Uterus (tissue), 2 donors: Measurements from ENCODE around the gene NFKB2.

Source experiments
- CTCF ChIP-seq, 4 experiments: fragments of 200-600 bp in 2 of 4; fragments of 450-650 bp in 2 of 4; sonication (generic) in 2 of 4; IDR thresholded peaks; one replicate each; pipeline ENCODE4 v1.5.1; 2016 to 2019; ENCODE audit warnings: antibody characterized with exemption in 4 of 4, mild to moderate bottlenecking in 2 of 4, moderate library complexity in 1 of 4
- POLR2A ChIP-seq, 2 donors: fragments of 450-650 bp; IDR thresholded peaks; one replicate each; pipeline ENCODE4 v1.6.1; 2016; ENCODE audit warnings: antibody characterized with exemption in 2 of 2, mild to moderate bottlenecking in 1 of 2, moderate library complexity in 1 of 2

DNA sequence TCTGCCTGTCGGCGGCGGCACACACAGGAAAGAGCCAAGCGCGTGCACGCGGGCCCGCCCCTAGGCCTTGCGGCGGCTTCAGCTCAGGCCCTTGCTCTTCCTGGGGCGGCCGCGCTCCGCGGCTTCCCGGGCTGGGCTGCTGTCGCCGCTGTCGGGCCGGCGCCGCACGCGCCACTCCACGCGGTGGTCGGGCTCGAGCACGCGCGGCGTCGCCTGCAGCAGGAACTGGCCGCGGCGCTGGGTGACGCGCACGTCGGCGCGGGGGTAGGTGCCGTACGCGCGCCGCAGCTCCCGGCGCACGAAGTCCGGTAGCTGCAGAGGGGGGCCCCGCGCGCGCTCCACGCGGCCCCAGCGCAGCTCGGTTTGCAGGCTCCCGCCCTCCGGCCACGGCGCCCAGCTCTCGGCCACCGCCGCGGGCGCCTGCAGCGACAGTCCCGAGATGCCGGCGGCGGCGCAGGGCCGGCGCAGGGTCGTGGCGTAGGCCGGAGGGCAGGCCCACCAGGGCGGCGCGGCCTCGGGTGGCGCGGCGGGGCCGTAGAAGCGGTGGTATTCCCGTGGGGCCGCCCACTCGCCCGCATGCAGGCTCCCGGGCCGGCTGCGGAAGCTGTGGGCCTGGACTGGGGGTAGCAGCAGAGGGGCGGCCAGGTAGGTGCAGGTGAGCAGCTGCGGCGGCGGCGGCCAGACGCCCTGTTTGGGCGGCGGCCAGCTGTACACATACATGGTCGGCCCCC lies 55.0 kb downstream of the NFKB2 start:
- TF ChIP-seq CTCF (IDR thresholded peaks at IDR 0.05) (peak in 2 of 4 experiments; percentile 22 to 30), POLR2A (IDR thresholded peaks at IDR 0.05) (peak; percentile 13 to 69)
